Activated effector memory CD4-positive, alpha-beta T cell treated with anti-CD3 and anti-CD28 coated beads, Interleukin-2, amount 50 U/mL, for 16 hours (primary cell): Measurements from ENCODE around the gene CDYL.

Experiments
- DNase-seq: peaks from one replicate; pipeline ENCODE4 v3.0.0-alpha.2; 2020

The CDYL gene

DNA sequence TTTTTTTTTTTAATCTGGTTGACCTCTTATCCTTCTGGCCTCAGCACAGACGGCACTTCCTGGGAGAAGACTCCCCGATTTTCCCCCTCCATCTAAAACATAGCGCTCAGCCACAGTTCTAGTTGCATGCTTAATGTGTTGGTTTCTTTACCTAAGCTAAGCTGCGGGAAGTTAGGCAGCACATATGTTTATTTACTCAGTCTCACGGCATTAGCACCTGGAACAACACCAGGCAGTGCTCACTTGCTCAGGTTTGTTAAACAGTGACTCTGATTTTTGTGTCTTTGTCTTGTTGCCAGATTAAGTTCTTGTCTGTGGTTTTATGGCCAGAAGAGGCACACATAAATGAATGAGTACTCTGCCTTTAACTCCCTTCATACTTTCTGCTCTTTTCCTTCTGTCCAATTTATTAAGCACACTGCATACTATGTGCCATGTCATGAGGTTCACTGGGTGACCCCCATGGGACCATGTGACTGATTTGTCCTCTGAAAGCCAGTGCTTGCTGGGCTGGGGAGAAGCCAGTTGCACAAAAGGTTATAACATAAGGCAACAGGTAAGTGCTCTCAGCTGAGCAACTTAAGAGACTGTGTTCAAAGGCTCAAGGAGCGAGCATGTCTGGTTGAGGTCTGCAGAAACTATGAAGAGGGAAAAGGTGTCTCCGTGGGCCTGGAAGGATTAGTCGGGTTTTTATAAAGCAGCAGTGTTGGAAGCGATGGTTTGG lies 134.0 kb downstream of the CDYL start:
- no peak for DNase-seq

DNA sequence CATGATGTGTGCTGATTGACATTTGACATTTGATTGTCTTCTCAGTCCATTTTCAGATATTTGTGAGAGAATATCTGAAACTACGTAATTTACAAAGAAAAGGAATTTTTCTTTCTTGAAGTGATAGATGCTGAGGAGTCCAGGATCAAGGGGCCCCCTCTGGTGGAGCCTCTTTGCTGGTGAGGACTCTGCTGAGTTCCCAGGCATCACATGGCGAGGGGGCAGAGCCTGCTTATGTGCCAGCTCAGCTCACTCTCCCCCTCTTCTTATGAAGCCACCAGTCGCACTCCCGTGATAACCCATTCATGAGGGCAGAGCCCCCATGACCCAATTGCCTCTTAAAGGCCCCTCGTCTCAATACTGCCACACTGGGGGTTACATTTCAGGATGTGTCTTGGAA lies 136.4 kb downstream of the CDYL start:
- DNase-seq, result no peak

DNA sequence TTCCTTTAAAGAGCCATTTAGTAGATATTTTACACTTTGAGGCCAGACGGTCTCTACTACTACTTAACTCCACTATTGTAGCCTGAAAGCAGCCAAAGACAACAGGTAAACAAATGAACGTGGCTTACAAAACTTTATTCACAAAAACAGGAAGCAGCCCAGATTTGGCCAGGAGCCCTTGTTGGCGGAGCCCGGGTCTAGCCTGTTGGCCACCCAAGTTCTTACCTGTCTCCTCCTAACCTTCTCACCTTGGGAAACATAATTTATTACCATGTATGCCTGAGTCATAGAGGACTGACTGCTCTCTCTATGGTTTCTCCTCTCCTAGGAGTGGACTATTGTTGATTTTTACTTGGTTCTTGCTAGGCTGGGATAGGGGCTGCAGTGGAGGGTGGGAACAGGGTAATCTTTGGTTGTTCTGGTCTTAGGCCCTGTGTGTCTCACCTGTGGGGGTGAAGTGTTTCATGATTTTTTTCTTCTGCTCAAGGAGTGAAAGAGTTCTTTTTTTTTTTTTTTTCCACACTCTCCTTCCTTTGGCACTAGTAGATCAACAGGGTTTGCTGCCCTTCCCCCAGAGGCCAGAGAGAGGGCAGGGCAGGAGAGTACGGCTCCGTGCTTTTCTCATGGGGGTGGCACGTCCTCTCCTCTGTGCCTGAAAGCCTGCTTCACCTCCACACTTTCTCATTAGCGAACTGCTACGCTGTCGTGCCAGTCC lies 137.7 kb downstream of the CDYL start:
- DNase-seq, result no peak

- DNase-seq, result no peak
These were observed 138.4 kb downstream of the CDYL start for GRCh38 chr6:4914420-4915159.

DNA sequence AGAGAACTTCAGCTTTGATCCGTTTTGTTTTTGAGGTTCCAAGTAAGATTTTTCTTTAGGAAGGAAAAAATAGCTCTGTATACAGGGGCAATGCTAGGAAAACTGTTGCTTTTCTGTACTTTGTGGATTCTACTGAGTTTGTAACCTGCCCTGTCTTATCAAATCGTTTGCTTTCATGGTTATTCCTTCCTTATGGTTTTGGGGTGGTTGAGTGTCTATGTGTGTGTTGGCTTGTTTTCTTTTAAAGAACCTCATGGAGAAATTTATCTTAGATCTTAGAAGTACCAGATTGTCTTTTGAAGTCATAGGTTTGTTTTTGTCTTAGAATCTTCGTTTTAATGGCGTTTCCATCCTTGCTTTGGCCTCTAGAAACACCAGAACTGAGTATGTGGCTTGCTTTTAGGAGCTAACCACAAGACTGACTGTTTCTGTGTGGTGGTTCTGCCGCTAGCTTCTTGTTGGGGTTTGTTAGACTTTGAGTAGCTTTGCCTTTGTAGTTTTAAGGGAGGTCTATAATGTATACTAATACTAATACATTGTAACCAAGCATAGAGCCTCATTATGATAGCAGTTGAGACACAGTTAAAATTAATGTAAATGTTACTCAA lies 140.9 kb downstream of the CDYL start:
- no peak for DNase-seq

DNA sequence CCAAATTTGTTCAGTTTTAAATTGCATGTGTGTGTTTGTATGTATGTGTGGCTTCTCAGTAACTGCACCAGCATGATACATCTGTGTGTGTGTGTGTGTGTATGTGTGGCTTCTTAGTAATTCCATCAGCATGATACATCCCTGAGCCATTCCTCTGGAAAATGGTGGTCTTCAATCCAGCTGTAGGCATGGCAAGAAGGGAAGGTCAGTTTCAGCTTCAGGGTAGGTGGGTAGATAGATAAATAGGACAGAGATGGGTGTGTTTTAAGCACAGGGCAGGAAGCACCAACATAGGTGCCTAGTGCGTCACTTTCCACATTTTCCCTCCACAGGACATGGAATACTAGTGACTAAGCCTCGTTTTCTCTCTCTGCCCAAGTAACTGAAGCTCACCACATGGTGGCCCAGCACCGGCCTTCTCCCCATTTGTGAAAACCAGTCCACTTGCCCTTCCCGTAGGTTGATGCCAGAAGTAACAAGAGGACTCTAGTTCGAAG lies 144.8 kb downstream of the CDYL start:
- no peak for DNase-seq

- DNase-seq, result no peak
These were observed 146.4 kb downstream of the CDYL start for GRCh38 chr6:4922488-4923037.

DNA sequence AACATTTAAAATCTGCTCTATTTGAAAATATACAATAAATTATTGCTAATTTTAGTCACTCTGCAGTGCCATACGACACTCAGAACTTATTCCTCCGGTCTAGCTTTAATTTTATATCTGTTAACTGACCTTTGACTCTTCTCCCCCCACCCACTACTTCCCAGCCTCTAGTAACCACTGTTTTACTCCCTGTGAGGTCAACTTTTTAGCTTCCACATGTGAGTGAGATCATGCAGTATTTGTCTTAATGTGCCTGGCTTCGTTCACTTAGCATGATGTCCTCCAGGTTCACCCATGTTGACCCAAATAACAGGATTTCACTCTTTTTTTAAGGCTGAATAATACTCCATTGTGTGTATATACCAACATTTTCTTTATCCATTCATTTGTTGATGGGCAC lies 146.9 kb downstream of the CDYL start:
- no peak for DNase-seq

GRCh38 chr6:4924661-4925271 lies 148.6 kb downstream of the CDYL start:
- no peak for DNase-seq

DNA sequence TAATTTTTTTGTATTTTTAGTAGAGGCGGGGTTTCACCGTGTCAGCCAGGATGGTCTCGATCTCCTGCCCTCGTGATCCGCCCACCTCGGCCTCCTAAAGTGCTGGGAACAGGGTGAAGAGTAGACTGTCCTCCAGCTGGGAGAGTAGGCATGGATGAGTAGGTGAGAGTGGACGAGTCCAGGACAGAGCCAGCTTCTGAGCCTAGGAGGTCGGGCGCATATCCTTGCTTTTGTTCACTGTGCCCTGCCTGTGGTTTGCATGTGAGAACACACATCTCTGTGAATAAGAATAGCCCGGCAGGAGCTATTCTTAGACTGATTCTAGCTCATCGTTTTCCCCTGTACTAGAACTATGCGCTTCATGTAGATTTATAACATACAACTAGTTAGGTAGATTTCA lies 149.4 kb downstream of the CDYL start:
- DNase-seq, result no peak

GRCh38 chr6:4928426-4928825 lies 152.2 kb downstream of the CDYL start:
- no peak for DNase-seq

DNA sequence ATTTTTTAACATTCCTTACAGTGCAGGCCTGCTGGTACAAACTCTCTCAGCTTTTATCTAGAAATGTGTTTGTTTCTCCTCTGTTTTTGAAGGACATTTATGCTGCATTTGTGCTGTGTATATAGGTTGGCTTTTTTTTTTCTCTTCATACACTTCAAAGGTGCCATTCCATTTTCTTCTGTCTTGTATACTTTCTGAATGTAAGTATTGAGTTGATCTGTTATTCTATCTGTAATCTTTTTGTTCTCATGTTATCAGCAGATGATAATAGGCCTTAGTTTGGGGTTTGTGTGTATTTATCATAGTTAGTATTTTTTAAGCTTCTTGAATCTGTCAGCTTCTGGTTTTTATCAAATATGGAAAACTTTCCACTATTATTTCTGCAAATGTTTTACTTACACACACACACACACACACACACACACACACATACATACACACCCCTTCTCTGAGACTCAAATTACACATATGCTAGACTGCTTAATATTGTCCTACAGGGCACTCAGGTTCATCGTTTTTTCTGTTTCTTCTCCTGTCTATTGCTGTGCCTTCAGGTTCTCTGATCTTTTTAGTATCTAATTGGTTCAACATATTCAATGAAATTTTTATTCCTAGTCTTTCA lies 153.0 kb downstream of the CDYL start:
- no peak for DNase-seq

DNA sequence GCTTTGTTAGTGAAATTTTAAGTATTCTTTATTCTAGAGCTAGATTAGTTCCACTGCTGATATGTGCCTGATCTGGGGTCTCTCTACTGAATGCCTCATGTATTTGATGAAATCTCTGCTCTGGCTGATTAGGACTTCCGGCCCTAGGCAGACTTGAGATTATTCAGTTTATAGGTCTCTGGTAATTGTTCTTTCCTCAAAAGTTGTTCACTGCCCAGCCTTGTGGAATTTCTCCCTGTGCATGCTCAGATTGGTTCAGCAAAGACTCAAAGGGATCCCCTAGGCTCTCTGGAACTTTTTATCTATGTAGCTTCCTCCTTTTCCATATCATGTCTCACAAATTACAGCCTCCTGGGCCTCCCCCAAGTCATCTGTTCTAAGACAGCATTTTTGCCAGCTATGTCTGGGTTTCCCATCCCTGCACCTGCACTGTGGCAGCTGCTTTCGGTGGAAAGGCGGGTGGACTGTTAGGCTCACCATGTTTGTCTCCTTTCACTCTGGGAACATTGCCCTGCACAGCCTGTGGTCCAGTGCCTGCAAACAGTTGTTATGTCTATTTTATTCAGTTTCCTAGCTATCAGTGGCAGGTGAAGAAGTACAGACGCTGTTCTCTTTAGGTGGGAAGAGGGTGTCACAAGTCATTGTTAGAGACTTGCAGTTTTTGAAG lies 154.0 kb downstream of the CDYL start:
- no peak for DNase-seq

- no peak for DNase-seq
These were observed 155.5 kb downstream of the CDYL start for GRCh38 chr6:4931530-4932227.

- DNase-seq, result no peak
These were observed 156.2 kb downstream of the CDYL start for GRCh38 chr6:4932228-4932903.

DNA sequence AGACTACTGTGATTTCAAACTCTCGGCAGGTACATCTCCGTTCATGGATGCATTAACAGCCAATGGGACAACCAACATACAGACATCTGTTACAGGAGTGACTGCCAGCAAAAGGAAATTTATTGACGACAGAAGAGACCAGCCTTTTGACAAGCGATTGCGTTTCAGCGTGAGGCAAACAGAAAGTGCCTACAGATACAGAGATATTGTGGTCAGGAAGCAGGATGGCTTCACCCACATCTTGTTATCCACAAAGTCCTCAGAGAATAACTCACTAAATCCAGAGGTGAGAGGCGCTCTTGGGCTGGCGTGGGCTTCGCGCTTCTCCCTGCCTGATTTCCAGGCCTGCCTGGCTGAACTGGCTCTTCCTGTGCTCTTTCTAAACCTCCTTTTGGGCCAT lies 159.3 kb downstream of the CDYL start:
- DNase-seq, result no peak

DNA sequence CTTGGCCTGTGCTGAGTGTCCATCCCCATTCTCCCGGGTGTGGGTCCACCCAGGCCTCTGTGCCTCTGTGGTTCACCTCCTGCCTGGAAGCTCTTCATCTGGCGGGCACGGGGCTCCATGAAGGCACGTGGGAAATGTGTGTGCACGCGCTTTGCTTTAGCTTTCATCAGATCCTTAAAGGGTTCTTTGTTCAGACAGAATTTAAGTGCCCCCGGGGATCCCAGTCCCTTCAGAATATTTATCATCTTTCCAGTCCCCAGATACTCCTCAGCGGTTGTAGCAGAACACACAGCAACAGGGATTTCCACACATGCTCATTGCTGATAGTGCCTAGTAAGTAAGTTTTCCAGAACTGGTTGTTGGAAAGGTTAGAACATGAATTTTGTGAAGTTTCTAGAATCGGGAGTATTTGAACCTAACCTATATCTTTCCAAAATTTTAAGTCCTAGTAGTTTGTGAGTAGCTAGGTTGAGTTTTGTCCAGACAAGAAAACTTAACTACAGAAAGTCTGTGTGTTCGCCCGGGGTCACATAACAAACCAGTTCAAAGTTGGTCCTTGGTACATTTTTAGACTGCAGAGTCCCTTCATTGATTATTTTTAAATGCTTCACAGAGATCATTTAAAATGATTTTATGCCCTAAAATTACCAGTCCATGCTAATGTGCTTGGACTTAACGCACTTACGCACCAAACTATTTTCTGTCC lies 159.9 kb downstream of the CDYL start:
- DNase-seq, result no peak

DNA sequence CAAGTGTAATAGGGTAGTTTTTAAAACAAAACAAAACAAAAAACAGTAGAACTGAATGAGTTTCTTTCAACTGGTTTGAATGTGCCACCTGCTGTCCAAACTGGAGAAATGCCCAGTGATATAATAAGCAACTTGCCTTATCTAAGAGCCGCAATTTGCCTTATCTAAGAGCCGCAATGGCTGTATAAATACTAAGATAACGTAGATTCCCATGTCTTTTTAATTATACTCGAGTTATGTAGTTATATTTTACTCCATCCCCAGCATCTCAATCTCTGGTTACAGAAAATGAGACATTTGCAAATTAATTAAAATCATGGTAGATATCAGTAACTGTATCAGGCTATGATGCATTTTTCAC lies 160.5 kb downstream of the CDYL start:
- DNase-seq, result no peak

DNA sequence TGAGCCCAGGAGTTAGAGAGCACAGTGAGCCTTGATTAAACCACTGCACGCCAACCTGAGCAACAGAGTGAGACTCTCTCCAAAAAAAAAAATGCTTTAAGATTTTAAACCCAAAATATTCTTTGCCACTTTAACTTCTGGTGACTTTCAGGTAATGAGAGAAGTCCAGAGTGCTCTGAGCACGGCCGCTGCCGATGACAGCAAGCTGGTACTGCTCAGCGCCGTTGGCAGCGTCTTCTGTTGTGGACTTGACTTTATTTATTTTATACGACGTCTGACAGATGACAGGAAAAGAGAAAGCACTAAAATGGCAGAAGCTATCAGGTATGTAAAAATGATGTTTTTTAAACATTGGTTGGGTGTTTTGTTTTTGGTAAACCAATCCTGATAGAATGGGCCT lies 161.2 kb downstream of the CDYL start:
- no peak for DNase-seq

DNA sequence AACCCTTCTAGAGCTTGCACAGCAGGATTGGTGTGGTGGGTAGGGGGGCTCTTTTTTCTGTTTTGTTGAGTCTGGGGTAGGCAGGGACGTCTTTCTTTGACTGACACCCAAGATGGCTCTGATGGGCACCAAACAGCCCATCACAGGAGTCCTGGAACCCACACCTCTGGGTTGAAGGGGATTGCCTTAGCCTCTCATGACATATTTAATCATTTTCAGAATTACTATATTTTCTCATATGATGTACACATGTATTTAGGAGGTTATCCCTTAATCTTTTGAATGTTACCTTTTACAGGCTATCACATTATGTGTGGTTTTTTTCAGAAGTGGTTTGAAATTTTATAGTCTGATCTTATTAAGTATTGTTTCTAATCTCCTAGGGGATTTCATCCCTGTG lies 163.0 kb downstream of the CDYL start:
- no peak for DNase-seq
